K562 (cell line): Measurements from ENCODE around the gene HAPLN3. TPM values are rescaled to one million over a fixed set of nuclear protein-coding genes. Genes with fewer than 3 reads are reported as not detected.

ENCODE experiments used
- CCNT2 ChIP-seq: IDR thresholded peaks from 2 replicates; pipeline ENCODE4 v1.6.1; 2011; ENCODE audit warnings: borderline replicate concordance, low read depth, mild to moderate bottlenecking, moderate library complexity, mixed read lengths, low read length; ENCODE audit not compliant: insufficient read length; ENCODE audit errors: extremely low read depth
- CREBBP ChIP-seq: IDR thresholded peaks from one replicate; pipeline ENCODE4 v1.6.1; 2012; ENCODE audit warnings: low read depth, mild to moderate bottlenecking, control low read depth, inconsistent platforms, low read length
- CXXC5 ChIP-seq: fragments of 250-450 bp; sonication (Bioruptor Pico); IDR thresholded peaks from 2 replicates; pipeline ENCODE4 v1.8.0; 2022; ENCODE audit warnings: inconsistent platforms, mild to moderate bottlenecking, moderate library complexity
- DNMT1 ChIP-seq: fragments of 450-650 bp; IDR thresholded peaks from 2 replicates; pipeline ENCODE4 v1.6.1; 2016; ENCODE audit warnings: antibody characterized with exemption, mild to moderate bottlenecking
- HDAC6 ChIP-seq: IDR thresholded peaks from 2 replicates; pipeline ENCODE4 v1.6.1; 2012; ENCODE audit warnings: low read depth, mild to moderate bottlenecking, control low read depth, inconsistent platforms, low read length, moderate library complexity
- HMGN3 ChIP-seq: IDR thresholded peaks from 2 replicates; pipeline ENCODE4 v1.6.1; 2011; ENCODE audit warnings: borderline replicate concordance, low read depth, mild to moderate bottlenecking, mixed read lengths, low read length; ENCODE audit not compliant: insufficient read length; ENCODE audit errors: extremely low read depth
- JUN ChIP-seq, 2 experiments: sonication (generic) in 1 of 2; formaldehyde crosslinking in 1 of 2; IDR thresholded peaks; 2 replicates each; pipeline versions ENCODE4 v1.6.1 to v1.8.0; 2012 to 2022; ENCODE audit warnings: borderline replicate concordance in 2 of 2, mild to moderate bottlenecking in 2 of 2, improper control_type of control experiment in 1 of 2, low read depth in 1 of 2, low read length in 1 of 2, missing genetic modification reagents in 1 of 2
- KAT8 ChIP-seq: fragments of 450-650 bp; IDR thresholded peaks from 2 replicates; pipeline ENCODE4 v1.6.1; 2016; ENCODE audit warnings: low read depth, mild to moderate bottlenecking
- MTA1 ChIP-seq: fragments of 450-650 bp; IDR thresholded peaks from 2 replicates; pipeline ENCODE4 v1.6.1; 2017; ENCODE audit warnings: borderline replicate concordance
- NFE2 ChIP-seq: IDR thresholded peaks from 2 replicates; pipeline ENCODE4 v1.6.1; 2014; ENCODE audit warnings: antibody characterized with exemption, low read depth
- POLR2A ChIP-seq: fragments of 450-650 bp; conservative IDR thresholded peaks from 2 replicates; pipeline ENCODE4 v1.6.1; 2016
- RBBP5 ChIP-seq: fragments of 200-600 bp; sonication (generic); IDR thresholded peaks from 2 replicates; pipeline ENCODE4 v1.6.1; 2012; ENCODE audit warnings: borderline replicate concordance, mild to moderate bottlenecking, low read length, control low read depth, inconsistent platforms; ENCODE audit not compliant: insufficient read depth, poor library complexity, severe bottlenecking
- RBM17 ChIP-seq: fragments of 200-400 bp; formaldehyde crosslinking; IDR thresholded peaks from 2 replicates; pipeline ENCODE4 v1.6.1; 2017; ENCODE audit warnings: low read depth, mild to moderate bottlenecking, low read length, borderline replicate concordance
- SMAD3 ChIP-seq: fragments of 450-650 bp; formaldehyde crosslinking; conservative IDR thresholded peaks from 2 replicates; pipeline ENCODE4 v1.4.0; 2020; ENCODE audit warnings: mild to moderate bottlenecking
- TCF7L2 ChIP-seq: fragments of 150-350 bp; IDR thresholded peaks from 2 replicates; pipeline ENCODE4 v1.6.1; 2016; ENCODE audit warnings: low read depth, mild to moderate bottlenecking, low read length, moderate library complexity
- ZFPM2 ChIP-seq: fragments of 250-450 bp; sonication (Bioruptor Pico); IDR thresholded peaks from 2 replicates; pipeline ENCODE4 v1.5.1; 2022; ENCODE audit warnings: mild to moderate bottlenecking
- ZNF134 ChIP-seq: fragments of 250-450 bp; sonication (Bioruptor Pico); conservative IDR thresholded peaks from 2 replicates; pipeline ENCODE4 v1.4.0; 2020
- ZNF668 ChIP-seq: fragments of 250-450 bp; sonication (Bioruptor Pico); IDR thresholded peaks from 2 replicates; pipeline ENCODE4 v1.8.0; 2022; ENCODE audit warnings: mild to moderate bottlenecking, inconsistent platforms
- polyA plus RNA-seq, 8 experiments: library from polyadenylated mRNA; depleted of rRNA in 4 of 8; stranded (reverse) in 5 of 8; unstranded in 3 of 8; fragments of >200 nt; fragmentation: Nextera tagmentation in 2 of 8; fragmentation: Illumina TruSeq in 1 of 8; extraction: Ambion mirVana in 2 of 8; extraction: Trizol in 1 of 8; gene quantifications; 2 replicates each; pipeline versions ENCODE4 v1.2.1 to v1.2.3, GENCODE V29; 2011 to 2014; ENCODE audit warnings: inconsistent platforms in 1 of 8, missing spikeins in 1 of 8
- total RNA-seq, 7 experiments: library from RNA; depleted of rRNA in 6 of 7; stranded (reverse); fragments of >200 nt in 6 of 7; fragmentation: Illumina TruSeq in 2 of 7; extraction: Trizol in 2 of 7; gene quantifications; 2 replicates each; pipeline versions ENCODE4 v1.2.1 to v1.2.3, GENCODE V29; 2011 to 2021; ENCODE audit warnings: low replicate concordance in 1 of 7
- TF ChIP-seq, protein P1 (sequence below), 2 experiments: IDR thresholded peaks; 2 replicates each; pipeline ENCODE4 v1.6.1; 2011; ENCODE audit warnings: borderline replicate concordance in 1 of 2, control low read depth in 1 of 2, low read depth in 1 of 2, low read length in 1 of 2, mild to moderate bottlenecking in 1 of 2, mixed read lengths in 1 of 2, moderate library complexity in 1 of 2; ENCODE audit not compliant: insufficient read depth in 1 of 2, insufficient read length in 1 of 2, poor library complexity in 1 of 2, severe bottlenecking in 1 of 2; ENCODE audit errors: extremely low read depth in 1 of 2
- TF ChIP-seq, protein P2 (sequence below): fragments of 450-650 bp; formaldehyde crosslinking; IDR thresholded peaks from 2 replicates; pipeline ENCODE4 v1.4.0; 2020; ENCODE audit warnings: mild to moderate bottlenecking, moderate library complexity
- TF ChIP-seq, protein P3 (sequence below), 2 experiments: fragments of 450-650 bp in 1 of 2; IDR thresholded peaks; 2 replicates each; pipeline ENCODE4 v1.6.1; 2011 to 2017; ENCODE audit warnings: low read depth in 2 of 2, antibody characterized with exemption in 1 of 2, borderline replicate concordance in 1 of 2, low read length in 1 of 2, mild to moderate bottlenecking in 1 of 2, mixed read lengths in 1 of 2; ENCODE audit not compliant: control insufficient read depth in 1 of 2

HAPLN3 gene
- total and polyA plus RNA-seq, 9 of the 15 experiments (the other 6 are each of a cell fraction or from before 2014, with no cell fraction given): 0.04 to 2.4 (median 0.65) TPM

DNA sequence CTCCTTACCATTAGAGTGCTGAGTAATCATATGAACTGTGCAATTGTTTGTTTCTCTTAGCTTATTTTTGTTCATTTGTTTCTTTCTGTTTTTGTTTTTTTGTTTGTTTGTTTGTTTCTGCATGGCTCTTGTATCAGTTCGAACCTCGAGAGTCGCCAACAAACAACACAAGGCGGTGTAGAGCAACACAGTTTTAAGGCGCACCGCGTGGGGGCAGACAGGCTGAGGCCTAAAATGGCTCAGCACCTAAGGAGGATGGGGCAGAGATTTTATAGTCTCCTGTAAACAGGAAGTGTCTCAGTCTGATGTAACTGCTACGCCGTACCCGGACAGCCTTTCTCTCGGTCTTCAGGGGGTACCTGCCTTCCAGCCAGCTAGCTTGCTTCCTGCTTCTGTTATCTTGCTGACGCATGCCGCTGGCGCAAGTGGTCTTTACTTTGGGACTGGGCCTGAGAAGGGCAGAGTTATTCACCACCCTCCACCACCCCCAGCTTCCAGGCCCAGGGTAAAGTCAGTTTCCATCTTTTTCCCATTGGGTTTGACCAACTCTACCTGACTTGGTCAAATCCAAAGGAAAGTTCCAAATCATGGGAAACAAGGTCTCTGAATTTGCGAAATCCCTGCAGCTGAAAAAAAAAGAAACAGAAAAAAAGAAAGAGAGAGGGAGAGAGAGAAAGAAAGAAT, 43.6 kb upstream of the HAPLN3 start (continued):
- TF ChIP-seq, protein P1, sequence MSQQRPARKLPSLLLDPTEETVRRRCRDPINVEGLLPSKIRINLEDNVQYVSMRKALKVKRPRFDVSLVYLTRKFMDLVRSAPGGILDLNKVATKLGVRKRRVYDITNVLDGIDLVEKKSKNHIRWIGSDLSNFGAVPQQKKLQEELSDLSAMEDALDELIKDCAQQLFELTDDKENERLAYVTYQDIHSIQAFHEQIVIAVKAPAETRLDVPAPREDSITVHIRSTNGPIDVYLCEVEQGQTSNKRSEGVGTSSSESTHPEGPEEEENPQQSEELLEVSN (IDR thresholded peaks at IDR 0.05; ENCODE audit: borderline replicate concordance in 1 of 2, extremely low read depth in 1 of 2, insufficient read depth in 1 of 2, insufficient read length in 1 of 2, low read depth in 1 of 2, low read length in 1 of 2, poor library complexity in 1 of 2, severe bottlenecking in 1 of 2): peak; percentile 44 to 76
- no peak for TF ChIP-seq RBM17
- TF ChIP-seq RBBP5: no peak
- 0 out of 2 replicates have a peak, but pooled peaks have one; percentile 25 for TF ChIP-seq ZNF134
- TF ChIP-seq, protein P2, sequence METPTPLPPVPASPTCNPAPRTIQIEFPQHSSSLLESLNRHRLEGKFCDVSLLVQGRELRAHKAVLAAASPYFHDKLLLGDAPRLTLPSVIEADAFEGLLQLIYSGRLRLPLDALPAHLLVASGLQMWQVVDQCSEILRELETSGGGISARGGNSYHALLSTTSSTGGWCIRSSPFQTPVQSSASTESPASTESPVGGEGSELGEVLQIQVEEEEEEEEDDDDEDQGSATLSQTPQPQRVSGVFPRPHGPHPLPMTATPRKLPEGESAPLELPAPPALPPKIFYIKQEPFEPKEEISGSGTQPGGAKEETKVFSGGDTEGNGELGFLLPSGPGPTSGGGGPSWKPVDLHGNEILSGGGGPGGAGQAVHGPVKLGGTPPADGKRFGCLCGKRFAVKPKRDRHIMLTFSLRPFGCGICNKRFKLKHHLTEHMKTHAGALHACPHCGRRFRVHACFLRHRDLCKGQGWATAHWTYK (CRISPR knock-in tag): 0 out of 2 replicates have a peak, but pooled peaks have one; percentile 43
- TF ChIP-seq, protein P3, sequence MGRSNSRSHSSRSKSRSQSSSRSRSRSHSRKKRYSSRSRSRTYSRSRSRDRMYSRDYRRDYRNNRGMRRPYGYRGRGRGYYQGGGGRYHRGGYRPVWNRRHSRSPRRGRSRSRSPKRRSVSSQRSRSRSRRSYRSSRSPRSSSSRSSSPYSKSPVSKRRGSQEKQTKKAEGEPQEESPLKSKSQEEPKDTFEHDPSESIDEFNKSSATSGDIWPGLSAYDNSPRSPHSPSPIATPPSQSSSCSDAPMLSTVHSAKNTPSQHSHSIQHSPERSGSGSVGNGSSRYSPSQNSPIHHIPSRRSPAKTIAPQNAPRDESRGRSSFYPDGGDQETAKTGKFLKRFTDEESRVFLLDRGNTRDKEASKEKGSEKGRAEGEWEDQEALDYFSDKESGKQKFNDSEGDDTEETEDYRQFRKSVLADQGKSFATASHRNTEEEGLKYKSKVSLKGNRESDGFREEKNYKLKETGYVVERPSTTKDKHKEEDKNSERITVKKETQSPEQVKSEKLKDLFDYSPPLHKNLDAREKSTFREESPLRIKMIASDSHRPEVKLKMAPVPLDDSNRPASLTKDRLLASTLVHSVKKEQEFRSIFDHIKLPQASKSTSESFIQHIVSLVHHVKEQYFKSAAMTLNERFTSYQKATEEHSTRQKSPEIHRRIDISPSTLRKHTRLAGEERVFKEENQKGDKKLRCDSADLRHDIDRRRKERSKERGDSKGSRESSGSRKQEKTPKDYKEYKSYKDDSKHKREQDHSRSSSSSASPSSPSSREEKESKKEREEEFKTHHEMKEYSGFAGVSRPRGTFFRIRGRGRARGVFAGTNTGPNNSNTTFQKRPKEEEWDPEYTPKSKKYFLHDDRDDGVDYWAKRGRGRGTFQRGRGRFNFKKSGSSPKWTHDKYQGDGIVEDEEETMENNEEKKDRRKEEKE (IDR thresholded peaks at IDR 0.05; ENCODE audit: borderline replicate concordance in 1 of 2, control insufficient read depth in 1 of 2, low read depth in 2 of 2, low read length in 1 of 2): 0 out of 4 replicates have a peak, but pooled peaks of 1 of the 2 experiments have one; percentile 55
- no peak for TF ChIP-seq TCF7L2
- peak; percentile 83 for TF ChIP-seq SMAD3 (CRISPR knock-in tag)
- TF ChIP-seq NFE2: 0 out of 2 replicates have a peak, but pooled peaks have one; percentile 41
- 0 out of 2 replicates have a peak, but pooled peaks have one; percentile 19 for TF ChIP-seq MTA1
- peak; percentile 66 for TF ChIP-seq POLR2A
- peak; percentile 85 for TF ChIP-seq CXXC5
- TF ChIP-seq CCNT2: no peak
- no peak for TF ChIP-seq ZFPM2
- no peak for TF ChIP-seq CREBBP
- no peak for TF ChIP-seq KAT8
- TF ChIP-seq ZNF668: peak; percentile 33
- no peak for TF ChIP-seq HMGN3
- TF ChIP-seq DNMT1: 0 out of 2 replicates have a peak, but pooled peaks have one; percentile 28
- TF ChIP-seq HDAC6: no peak
- TF ChIP-seq JUN (IDR thresholded peaks at IDR 0.05; ENCODE audit: borderline replicate concordance, low read depth, low read length): no peak
- peak; percentile 64; the same call in 1 of the 2 replicates for TF ChIP-seq JUN (CRISPR knock-in tag; IDR thresholded peaks at IDR 0.05; ENCODE audit: borderline replicate concordance)
